CD4-positive, alpha-beta memory T cell (primary cell): ENCODE data around the gene CAPRIN1. TPM values are rescaled to one million over a fixed set of nuclear protein-coding genes. Genes with fewer than 3 reads are reported as not detected.

ENCODE experiments used
- CTCF ChIA-PET: fragments of 350-600 bp; sonication (Branson Sonifier 250); formaldehyde crosslinking; loops from one replicate; lab custom pipeline; 2021; ENCODE audit warnings: inconsistent platforms; ENCODE audit not compliant: partially characterized antibody; lab: Charles Lee
- POLR2A ChIA-PET: fragments of 350-600 bp; sonication (Branson Sonifier 250); formaldehyde crosslinking; loops from one replicate; lab custom pipeline; 2021; ENCODE audit not compliant: partially characterized antibody; lab: Charles Lee
- DNase-seq, 5 donors: peaks; one replicate each; pipeline versions ENCODE4 v3.0.0 to v3.0.0-alpha.2; 2020 to 2022; ENCODE audit warnings: mixed read lengths in 1 of 5
- H3K27ac ChIP-seq: one replicate; pipeline ENCODE4 v1.7.0; 2013; ENCODE audit warnings: low read depth, low read length
- H3K27me3 ChIP-seq: 2 replicates; pipeline ENCODE4 v1.7.0; 2013; ENCODE audit warnings: mild to moderate bottlenecking, low read length, moderate library complexity; ENCODE audit not compliant: insufficient read depth
- H3K36me3 ChIP-seq: 2 replicates; pipeline ENCODE4 v1.7.0; 2013; ENCODE audit warnings: mild to moderate bottlenecking, low read length, moderate library complexity; ENCODE audit not compliant: insufficient read depth
- H3K4me1 ChIP-seq: 2 replicates; pipeline ENCODE4 v1.7.0; 2013; ENCODE audit warnings: mild to moderate bottlenecking, low read length, moderate library complexity; ENCODE audit not compliant: insufficient read depth
- H3K4me3 ChIP-seq, 2 donors: one replicate each; pipeline ENCODE4 v1.7.0; 2013; ENCODE audit warnings: low read length in 2 of 2, mild to moderate bottlenecking in 1 of 2
- H3K9me3 ChIP-seq, 2 donors: one replicate each; pipeline ENCODE4 v1.7.0; 2013; ENCODE audit warnings: low read length in 2 of 2, control low read depth in 1 of 2; ENCODE audit not compliant: control insufficient read depth in 1 of 2
- H3K27ac Mint-ChIP-seq, 7 donors: one replicate each; pipeline ENCODE4 v1.8.0; 2020 to 2021; ENCODE audit warnings: mixed read lengths in 7 of 7, mild to moderate bottlenecking in 6 of 7, inconsistent platforms in 3 of 7, moderate library complexity in 3 of 7
- H3K27me3 Mint-ChIP-seq, 2 donors: one replicate each; pipeline ENCODE4 v1.8.0; 2020 to 2021; ENCODE audit warnings: mixed read lengths in 2 of 2
- H3K36me3 Mint-ChIP-seq, 2 donors: one replicate each; pipeline ENCODE4 v1.8.0; 2020 to 2021; ENCODE audit warnings: mixed read lengths in 2 of 2, inconsistent platforms in 1 of 2, mild to moderate bottlenecking in 1 of 2
- H3K4me1 Mint-ChIP-seq, 4 donors: one replicate each; pipeline ENCODE4 v1.8.0; 2020 to 2021; ENCODE audit warnings: mixed read lengths in 4 of 4, mild to moderate bottlenecking in 1 of 4
- H3K4me3 Mint-ChIP-seq, 8 donors: one replicate each; pipeline ENCODE4 v1.8.0; 2020 to 2021; ENCODE audit warnings: mixed read lengths in 8 of 8, mild to moderate bottlenecking in 7 of 8, moderate library complexity in 6 of 8, inconsistent platforms in 3 of 8
- H3K9me3 Mint-ChIP-seq, 8 donors: one replicate each; pipeline ENCODE4 v1.8.0; 2020 to 2021; ENCODE audit warnings: mixed read lengths in 8 of 8, mild to moderate bottlenecking in 5 of 8, inconsistent platforms in 3 of 8, moderate library complexity in 1 of 8
- intact Hi-C: fragments of 100-400 bp; cut with micrococcal nuclease; formaldehyde crosslinking; loops from one replicate; pipeline ENCODE4 v1.15.1; 2023
- polyA plus RNA-seq, 2 donors: library from polyadenylated mRNA; unstranded; fragments of 300-500 nt; fragmentation: Illumina TruSeq; gene quantifications; one replicate each; pipeline ENCODE4 v1.2.3, GENCODE V29; 2021
- total RNA-seq, 2 experiments: library from RNA; stranded (reverse); gene quantifications; one replicate each; pipeline ENCODE4 v1.2.3, GENCODE V29; 2021

The CAPRIN1 gene
- total and polyA plus RNA-seq, 4 experiments from 2014 or later: 43.3 to 176 (median 128) TPM

DNA sequence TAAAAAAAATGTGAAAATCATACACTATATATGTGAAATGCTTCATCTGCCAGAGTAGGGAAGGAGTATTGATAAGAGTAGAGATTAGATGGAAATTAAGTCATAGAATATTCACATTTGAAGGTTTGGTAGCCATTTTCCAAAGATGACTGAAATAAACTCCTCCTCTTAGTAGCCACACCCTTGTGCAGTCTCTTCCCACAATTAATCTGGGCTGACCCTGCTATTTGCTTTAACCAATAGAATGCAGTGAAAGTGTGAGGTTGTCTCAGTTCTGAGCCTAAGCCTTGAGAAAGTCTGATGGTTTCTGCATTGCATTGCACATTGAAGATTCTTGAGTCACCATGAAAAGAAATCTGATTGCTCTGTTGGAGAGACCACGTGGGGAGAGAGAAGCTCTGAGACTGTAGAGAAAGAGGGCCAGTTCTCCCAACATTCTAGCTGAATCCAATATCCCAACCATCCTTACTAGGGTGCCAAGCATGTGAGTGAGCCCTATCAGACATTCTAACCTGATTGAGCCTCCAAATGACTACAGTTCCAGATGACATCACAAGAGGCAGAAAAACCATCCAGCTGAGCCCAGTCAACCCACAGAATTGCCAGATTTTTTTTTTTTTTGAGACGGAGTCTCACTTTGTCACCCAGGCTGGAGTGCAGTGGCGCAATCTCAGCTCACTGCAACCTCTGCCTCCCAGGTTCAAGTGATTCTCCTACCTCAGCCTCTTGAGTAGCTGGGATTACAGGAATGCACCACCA lies 29.4 kb upstream of the CAPRIN1 start:
- Histone ChIP-seq H3K4me1 (no peaks in the 10 kb centered on the region), H3K9me3 (no peaks in the 10 kb centered on the region), H3K27ac (no peak overlapping the region), H3K27me3 (no peaks in the 10 kb centered on the region), H3K36me3 (no peaks in the 10 kb centered on the region), H3K4me3 (no peak overlapping the region)
- H3K4me3 Mint-ChIP-seq: no peak overlapping the region
- CTCF ChIA-PET: no interaction called here
- H3K36me3 Mint-ChIP-seq: peaks cover 0 to 3% of the 10 kb centered on the region in 2 donors
- H3K27ac Mint-ChIP-seq: no peak overlapping the region
- POLR2A ChIA-PET: no interaction called here
- intact Hi-C loops: no loop called here
- H3K27me3 Mint-ChIP-seq: no peaks in the 10 kb centered on the region
- no peak for DNase-seq
- peaks cover 0 to 8% (median 4%) of the 10 kb centered on the region in 8 donors for H3K9me3 Mint-ChIP-seq
- no peaks in the 10 kb centered on the region for H3K4me1 Mint-ChIP-seq

DNA sequence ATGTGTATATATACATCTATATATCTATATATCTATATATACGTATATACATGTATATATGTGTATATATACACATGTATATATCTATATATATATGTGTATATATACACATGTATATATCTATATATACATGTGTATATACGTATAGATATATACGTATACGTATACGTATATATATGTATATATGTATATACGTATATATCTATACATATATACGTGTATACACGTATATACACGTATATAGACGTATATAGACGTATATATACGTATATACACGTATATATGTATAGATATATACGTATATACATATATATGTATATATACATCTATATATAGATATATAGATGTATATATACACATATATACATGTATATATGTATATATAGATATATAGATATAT lies 25.1 kb upstream of the CAPRIN1 start:
- no peaks in the 10 kb centered on the region for H3K27me3 Mint-ChIP-seq
- H3K36me3 Mint-ChIP-seq: peaks cover 0 to 3% of the 10 kb centered on the region in 2 donors
- ChIA-PET POLR2A (no interaction called here), CTCF (no interaction called here)
- no peak overlapping the region for H3K27ac Mint-ChIP-seq
- no peak overlapping the region for H3K4me3 ChIP-seq
- DNase-seq: no peak
- no peaks in the 10 kb centered on the region for H3K4me1 Mint-ChIP-seq
- intact Hi-C loops: no loop called here
- H3K9me3 Mint-ChIP-seq: peaks cover 0 to 8% (median 4%) of the 10 kb centered on the region in 8 donors
- no peak overlapping the region for H3K4me3 Mint-ChIP-seq
- no peak overlapping the region for H3K27ac ChIP-seq
- no peaks in the 10 kb centered on the region for H3K9me3 ChIP-seq
- no peaks in the 10 kb centered on the region for H3K4me1 ChIP-seq
- no peaks in the 10 kb centered on the region for H3K36me3 ChIP-seq
- no peaks in the 10 kb centered on the region for H3K27me3 ChIP-seq

DNA sequence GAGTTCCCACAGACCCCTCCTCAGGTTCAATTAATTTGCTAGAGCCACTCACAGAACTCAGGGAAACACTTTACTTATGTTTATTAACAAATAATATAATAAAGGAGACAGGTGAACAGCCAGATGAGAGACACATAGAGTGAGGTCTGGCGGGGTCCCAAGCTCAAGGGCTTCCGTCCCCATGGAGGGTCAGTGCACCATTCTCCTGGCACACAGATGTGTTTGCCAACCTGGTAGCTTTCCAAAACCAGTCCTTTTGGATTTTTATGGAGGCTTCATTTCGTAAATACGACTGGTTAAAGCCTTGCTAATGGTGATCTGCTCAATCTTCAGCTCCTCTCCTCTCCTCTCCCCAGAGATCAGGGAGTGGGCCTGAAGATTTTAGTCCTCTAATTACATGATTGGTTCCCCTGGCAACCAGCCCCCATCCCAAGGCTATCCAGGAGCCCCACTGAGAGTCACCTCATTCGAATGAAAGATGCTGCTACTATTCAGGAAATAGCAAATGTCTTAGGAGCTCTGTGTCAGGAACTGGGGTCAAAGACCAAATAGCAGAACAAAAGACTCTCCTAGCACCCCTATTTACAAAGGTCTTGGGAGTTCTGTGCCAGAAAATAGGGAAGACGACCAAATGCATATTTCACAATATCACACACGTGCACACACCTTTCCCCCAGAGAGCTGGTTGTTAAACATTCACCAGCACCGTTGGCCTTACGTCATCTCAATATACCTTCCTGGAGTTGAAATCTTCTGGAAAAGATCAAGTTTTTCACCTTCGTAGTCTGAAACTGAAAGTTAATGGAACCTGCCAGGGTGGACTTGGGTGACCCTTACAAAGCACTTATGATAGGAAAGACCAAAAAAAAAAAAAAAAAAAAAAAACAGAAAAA lies 23.8 kb upstream of the CAPRIN1 start:
- DNase-seq: no peak
- H3K36me3 ChIP-seq: no peaks in the 10 kb centered on the region
- Mint-ChIP-seq H3K27ac (no peak overlapping the region), H3K4me1 (no peaks in the 10 kb centered on the region), H3K36me3 (no peaks in the 10 kb centered on the region), H3K9me3 (no peaks in the 10 kb centered on the region), H3K4me3 (no peak overlapping the region), H3K27me3 (no peaks in the 10 kb centered on the region)
- intact Hi-C loops: no loop called here
- H3K4me1 ChIP-seq: no peaks in the 10 kb centered on the region
- H3K27ac ChIP-seq: no peak overlapping the region
- no peaks in the 10 kb centered on the region for H3K9me3 ChIP-seq
- ChIA-PET CTCF (no interaction called here), POLR2A (no interaction called here)
- no peak overlapping the region for H3K4me3 ChIP-seq
- H3K27me3 ChIP-seq: no peaks in the 10 kb centered on the region

DNA sequence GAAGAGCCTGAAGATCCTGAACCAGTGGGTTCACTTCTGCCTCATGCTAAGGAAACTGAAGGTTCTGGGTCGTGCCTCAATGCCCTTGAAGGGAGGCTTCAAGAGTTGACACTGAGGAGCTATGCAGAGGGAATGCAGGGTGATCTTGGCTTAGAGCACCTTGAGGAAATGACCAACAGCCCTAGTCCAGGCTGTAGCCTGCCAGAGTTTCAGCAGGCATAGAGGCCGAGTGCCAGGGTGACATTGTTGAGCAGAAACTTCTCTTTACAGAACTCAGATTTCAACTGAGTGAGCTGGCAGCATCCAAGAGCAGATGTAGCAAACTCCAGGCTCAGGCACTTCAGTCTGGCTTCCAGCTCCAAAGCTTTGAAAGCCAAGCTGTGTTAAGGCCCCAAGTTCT lies 23.1 kb upstream of the CAPRIN1 start:
- no peak overlapping the region for H3K27ac ChIP-seq
- H3K4me1 Mint-ChIP-seq: no peaks in the 10 kb centered on the region
- intact Hi-C loops: no loop called here
- H3K9me3 ChIP-seq: no peaks in the 10 kb centered on the region
- H3K4me1 ChIP-seq: no peaks in the 10 kb centered on the region
- H3K4me3 Mint-ChIP-seq: no peak overlapping the region
- no peaks in the 10 kb centered on the region for H3K36me3 ChIP-seq
- POLR2A ChIA-PET: no interaction called here
- no peaks in the 10 kb centered on the region for H3K27me3 ChIP-seq
- H3K9me3 Mint-ChIP-seq: no peaks in the 10 kb centered on the region
- H3K36me3 Mint-ChIP-seq: no peaks in the 10 kb centered on the region
- CTCF ChIA-PET: interaction anchor here (1.0 kb wide), 1 partner anchor 39 kb away, joined by 3 read pairs; no protein-coding TSS in a partner anchor
- no peaks in the 10 kb centered on the region for H3K27me3 Mint-ChIP-seq
- no peak for DNase-seq
- peak overlapping the region in 1 of 7 donors; percentile 60 for H3K27ac Mint-ChIP-seq
- no peak overlapping the region for H3K4me3 ChIP-seq

DNA sequence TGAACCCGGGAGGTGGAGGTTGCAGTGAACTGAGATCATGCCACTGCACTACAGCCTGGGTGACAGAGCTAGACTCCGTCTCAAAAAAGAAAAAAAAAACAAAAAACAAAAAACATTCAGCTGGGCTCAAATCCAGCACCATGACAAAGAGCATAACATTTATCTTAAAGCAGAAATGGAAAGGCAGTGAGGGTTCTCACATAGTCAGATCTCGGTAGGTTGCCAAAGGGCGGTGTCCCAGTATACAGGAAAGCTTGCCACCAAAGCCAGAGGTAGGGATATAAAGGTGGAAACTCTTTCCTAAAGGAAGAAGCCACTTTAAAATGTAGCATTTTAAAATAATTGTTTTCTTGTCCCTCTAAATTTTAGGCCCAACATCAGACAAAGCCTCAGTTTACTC lies 22.4 kb upstream of the CAPRIN1 start:
- Mint-ChIP-seq H3K36me3 (no peaks in the 10 kb centered on the region), H3K4me1 (no peaks in the 10 kb centered on the region), H3K27me3 (no peaks in the 10 kb centered on the region), H3K27ac (no peak overlapping the region), H3K4me3 (no peak overlapping the region), H3K9me3 (no peaks in the 10 kb centered on the region)
- Histone ChIP-seq H3K36me3 (no peaks in the 10 kb centered on the region), H3K27ac (no peak overlapping the region), H3K9me3 (no peaks in the 10 kb centered on the region), H3K27me3 (no peaks in the 10 kb centered on the region), H3K4me3 (no peak overlapping the region), H3K4me1 (no peaks in the 10 kb centered on the region)
- no peak for DNase-seq
- intact Hi-C loops: no loop called here
- ChIA-PET POLR2A (no interaction called here), CTCF (interaction anchor here (0.9 to 1.0 kb wide), 2 partner anchors 10 to 40 kb away, joined by 3 read pairs; no protein-coding TSS in a partner anchor)

DNA sequence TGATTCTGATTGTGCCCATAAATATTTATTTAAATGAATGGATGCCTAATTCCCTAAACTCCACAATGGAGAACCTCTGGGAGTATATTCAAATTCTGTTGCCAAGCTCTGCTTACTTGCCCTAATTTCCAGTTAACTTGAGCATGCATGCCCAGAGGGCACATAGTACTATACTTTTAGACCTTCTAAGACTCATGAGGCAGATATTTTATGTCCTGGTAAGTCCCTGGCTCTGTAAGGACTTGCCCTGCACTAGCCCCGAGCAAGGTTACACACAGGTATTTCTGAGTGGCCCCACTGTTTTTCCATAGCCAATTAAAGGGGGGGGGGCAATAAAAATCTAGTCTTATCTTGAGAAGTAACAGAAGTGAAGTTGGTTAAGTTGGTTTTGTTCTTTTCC lies 21.1 kb upstream of the CAPRIN1 start:
- Mint-ChIP-seq H3K36me3 (no peaks in the 10 kb centered on the region), H3K27me3 (peaks cover 0 to 2% of the 10 kb centered on the region in 2 donors), H3K9me3 (no peaks in the 10 kb centered on the region), H3K27ac (no peak overlapping the region), H3K4me1 (no peaks in the 10 kb centered on the region), H3K4me3 (no peak overlapping the region)
- Histone ChIP-seq H3K4me1 (no peaks in the 10 kb centered on the region), H3K36me3 (no peaks in the 10 kb centered on the region), H3K27me3 (no peaks in the 10 kb centered on the region), H3K9me3 (no peaks in the 10 kb centered on the region), H3K4me3 (no peak overlapping the region), H3K27ac (no peak overlapping the region)
- intact Hi-C loops: no loop called here
- DNase-seq: no peak
- ChIA-PET POLR2A (no interaction called here), CTCF (interaction anchor here (1.4 kb wide), 1 partner anchor 42 kb away, joined by 5 read pairs; no protein-coding TSS in a partner anchor)

DNA sequence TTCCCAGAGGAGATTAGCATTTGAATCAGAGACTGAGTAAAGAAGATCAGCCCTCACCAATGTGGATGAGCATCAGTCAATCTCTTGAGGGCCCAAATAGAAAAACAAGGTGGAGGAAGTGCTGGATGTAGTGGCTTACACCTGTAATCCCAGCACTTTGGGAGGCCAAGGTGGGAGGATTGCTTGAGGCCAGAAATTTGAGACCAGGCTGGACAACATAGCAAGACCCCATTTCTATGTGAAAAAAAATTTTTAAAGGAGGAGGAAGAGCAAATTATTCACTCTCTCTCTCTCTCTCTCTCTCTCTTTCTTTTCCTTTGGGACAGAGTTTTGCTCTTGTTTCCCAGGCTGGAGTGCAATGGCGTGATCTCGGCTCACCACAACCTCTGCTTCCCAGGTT lies 18.1 kb upstream of the CAPRIN1 start:
- H3K9me3 Mint-ChIP-seq: no peaks in the 10 kb centered on the region
- Histone ChIP-seq H3K27me3 (no peaks in the 10 kb centered on the region), H3K4me3 (no peak overlapping the region), H3K27ac (no peak overlapping the region), H3K4me1 (no peaks in the 10 kb centered on the region), H3K9me3 (no peaks in the 10 kb centered on the region), H3K36me3 (no peaks in the 10 kb centered on the region)
- intact Hi-C loops: no loop called here
- H3K27ac Mint-ChIP-seq: no peak overlapping the region
- no peaks in the 10 kb centered on the region for H3K4me1 Mint-ChIP-seq
- POLR2A ChIA-PET: no interaction called here
- H3K4me3 Mint-ChIP-seq: no peak overlapping the region
- H3K36me3 Mint-ChIP-seq: no peaks in the 10 kb centered on the region
- DNase-seq: no peak
- peaks cover 0 to 2% of the 10 kb centered on the region in 2 donors for H3K27me3 Mint-ChIP-seq
- CTCF ChIA-PET: no interaction called here
